Measurements from ENCODE around the gene GLTPD2.
"Not testable (repeated sequence)": the region's sequence is repeated elsewhere in the genome, so short reads cannot be mapped to it uniquely, and the experiment has no call there.

Gene GLTPD2

GRCh38 chr17:4811471-4811870, 22.7 kb downstream of the GLTPD2 start:
- no peak for FAIRE-seq

GRCh38 chr17:4812690-4813089, 23.9 kb downstream of the GLTPD2 start:
- FAIRE-seq = no peak

- FAIRE-seq = no peak
Observed at GRCh38 chr17:4815043-4815675, 26.4 kb downstream of the GLTPD2 start.

GRCh38 chr17:4816826-4817225, 28.1 kb downstream of the GLTPD2 start:
- FAIRE-seq = no peak

- no peak for FAIRE-seq
Observed at GRCh38 chr17:4818276-4818675, 29.5 kb downstream of the GLTPD2 start.

GRCh38 chr17:4822835-4823234, 34.1 kb downstream of the GLTPD2 start:
- FAIRE-seq = no peak

- no peak for FAIRE-seq
Observed at GRCh38 chr17:4823373-4824089, 34.8 kb downstream of the GLTPD2 start.

GRCh38 chr17:4827399-4827798, 38.6 kb downstream of the GLTPD2 start:
- no peak for FAIRE-seq

- not testable (repeated sequence) for FAIRE-seq
Observed at GRCh38 chr17:4832829-4833177, 44.0 kb downstream of the GLTPD2 start.

- FAIRE-seq = no peak
Observed at GRCh38 chr17:4833178-4833940, 44.6 kb downstream of the GLTPD2 start, which contains the start of gene MINK1. TSS of gene MINK1 (plus strand) at chr17:4833340. CDS start at chr17:4833584, 244 bp downstream.

GRCh38 chr17:4833941-4834680, 45.3 kb downstream of the GLTPD2 start:
- no peak for FAIRE-seq

GRCh38 chr17:4834681-4835020, 45.9 kb downstream of the GLTPD2 start:
- no peak for FAIRE-seq

GRCh38 chr17:4836221-4836620, 47.5 kb downstream of the GLTPD2 start:
- FAIRE-seq = no peak

- no peak for FAIRE-seq
Observed at GRCh38 chr17:4837471-4838308, 48.9 kb downstream of the GLTPD2 start.

GRCh38 chr17:4838309-4838785, 49.6 kb downstream of the GLTPD2 start:
- no peak for FAIRE-seq

- FAIRE-seq = no peak
Observed at GRCh38 chr17:4839221-4839620, 50.5 kb downstream of the GLTPD2 start.
